ENCODE results near the gene GATA2. TPM values are rescaled to one million over a fixed set of nuclear protein-coding genes. Genes with fewer than 3 reads are reported as not detected.

The GATA2 gene
- total RNA-seq, 1 donor from 2014 or later = 11.0 TPM

- Histone ChIP-seq H3K27me3 (ENCODE audit: low read depth) (peaks cover 51% of the 10 kb centered on the region), H3K9me3 (replicated peaks) (no peaks in the 10 kb centered on the region), H3K27ac (replicated peaks) (no peak overlapping the region), H3K4me1 (no peaks in the 10 kb centered on the region), H3K4me3 (no peak overlapping the region), H3K36me3 (no peaks in the 10 kb centered on the region)
- intact Hi-C loops (cut with micrococcal nuclease) = no loop called here
- DNase-seq = no peak
- TF ChIP-seq, protein P1, sequence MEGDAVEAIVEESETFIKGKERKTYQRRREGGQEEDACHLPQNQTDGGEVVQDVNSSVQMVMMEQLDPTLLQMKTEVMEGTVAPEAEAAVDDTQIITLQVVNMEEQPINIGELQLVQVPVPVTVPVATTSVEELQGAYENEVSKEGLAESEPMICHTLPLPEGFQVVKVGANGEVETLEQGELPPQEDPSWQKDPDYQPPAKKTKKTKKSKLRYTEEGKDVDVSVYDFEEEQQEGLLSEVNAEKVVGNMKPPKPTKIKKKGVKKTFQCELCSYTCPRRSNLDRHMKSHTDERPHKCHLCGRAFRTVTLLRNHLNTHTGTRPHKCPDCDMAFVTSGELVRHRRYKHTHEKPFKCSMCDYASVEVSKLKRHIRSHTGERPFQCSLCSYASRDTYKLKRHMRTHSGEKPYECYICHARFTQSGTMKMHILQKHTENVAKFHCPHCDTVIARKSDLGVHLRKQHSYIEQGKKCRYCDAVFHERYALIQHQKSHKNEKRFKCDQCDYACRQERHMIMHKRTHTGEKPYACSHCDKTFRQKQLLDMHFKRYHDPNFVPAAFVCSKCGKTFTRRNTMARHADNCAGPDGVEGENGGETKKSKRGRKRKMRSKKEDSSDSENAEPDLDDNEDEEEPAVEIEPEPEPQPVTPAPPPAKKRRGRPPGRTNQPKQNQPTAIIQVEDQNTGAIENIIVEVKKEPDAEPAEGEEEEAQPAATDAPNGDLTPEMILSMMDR (IDR thresholded peaks at IDR 0.05; ENCODE audit: borderline replicate concordance) = no peak
These were observed 36.0 kb downstream of the GATA2 start for GRCh38 chr3:128456776-128457715.

DNA sequence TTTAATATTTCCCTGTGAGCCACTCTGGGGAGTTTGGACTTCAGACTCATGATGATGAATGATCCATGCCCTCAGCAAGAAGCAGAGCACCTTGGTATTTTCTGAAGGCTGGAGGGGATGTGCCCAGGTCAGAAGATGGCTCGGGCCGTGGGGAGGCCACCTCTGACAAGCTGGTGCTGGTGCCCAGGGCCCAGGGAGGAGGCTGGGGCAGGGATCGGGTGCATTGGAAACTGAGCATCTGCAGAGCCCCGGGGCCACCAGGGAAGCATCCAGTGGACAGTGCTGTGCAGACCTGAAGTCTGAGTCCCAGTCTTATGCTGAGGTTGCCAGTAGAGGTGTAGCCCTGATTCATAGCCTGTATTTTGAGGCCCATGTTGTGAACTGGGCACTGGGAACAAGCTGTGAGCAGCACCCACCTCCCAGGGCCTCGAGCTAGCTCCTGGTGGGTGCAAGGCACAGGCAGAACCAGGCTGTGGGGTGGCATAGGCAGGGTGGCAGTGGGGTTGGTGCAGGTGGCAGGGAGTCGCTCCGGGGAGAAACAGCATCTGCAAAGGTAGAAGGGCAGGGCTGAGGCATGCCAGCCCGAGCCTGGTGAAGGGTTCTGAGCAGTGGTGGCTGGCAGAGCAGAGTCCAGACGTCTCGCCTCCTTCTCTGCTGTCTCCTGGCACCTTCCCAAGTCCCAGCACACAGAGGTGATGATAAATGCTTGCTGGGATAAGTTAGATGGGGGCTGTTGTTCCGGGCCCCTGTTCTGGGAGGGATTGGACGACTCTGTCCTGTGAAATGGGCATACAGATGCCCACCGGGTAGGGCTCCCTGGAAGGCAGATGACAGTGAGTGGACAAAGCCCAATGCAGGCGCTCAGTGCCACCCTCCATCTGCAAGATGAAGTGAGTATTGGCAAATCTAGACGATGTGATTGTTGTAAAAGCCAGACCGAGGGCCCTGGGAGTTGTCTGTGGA is 36.9 kb downstream of the GATA2 start:
- intact Hi-C loops (cut with micrococcal nuclease) = no loop called here
- H3K4me3 ChIP-seq = no peak overlapping the region
- TF ChIP-seq, protein P1 (IDR thresholded peaks at IDR 0.05; ENCODE audit: borderline replicate concordance) = no peak
- no peaks in the 10 kb centered on the region for H3K36me3 ChIP-seq
- no peaks in the 10 kb centered on the region for H3K9me3 ChIP-seq (replicated peaks)
- no peaks in the 10 kb centered on the region for H3K4me1 ChIP-seq
- H3K27ac ChIP-seq (replicated peaks) = no peak overlapping the region
- H3K27me3 ChIP-seq (ENCODE audit: low read depth) = peaks cover 51% of the 10 kb centered on the region
- DNase-seq = no peak

- intact Hi-C loops (cut with micrococcal nuclease) = no loop called here
These were observed 37.9 kb downstream of the GATA2 start for GRCh38 chr3:128455116-128455515.

DNA sequence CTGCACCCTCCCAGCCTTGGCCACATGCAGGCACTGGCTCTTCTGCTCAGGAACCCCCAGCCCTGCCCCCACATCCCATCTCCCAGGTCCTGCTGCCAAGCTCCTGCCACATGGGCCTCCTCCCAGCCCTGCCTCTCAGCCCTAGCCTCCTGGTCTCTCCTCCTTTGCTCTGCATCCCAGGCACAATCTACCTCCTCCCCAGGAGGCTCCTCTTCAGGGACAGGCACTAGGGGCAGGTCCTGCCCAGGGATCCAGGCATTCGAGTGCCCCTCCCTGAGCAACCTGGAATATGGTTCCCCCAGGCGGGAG is 38.7 kb downstream of the GATA2 start:
- intact Hi-C loops (cut with micrococcal nuclease) = no loop called here
- H3K9me3 ChIP-seq (replicated peaks) = no peaks in the 10 kb centered on the region
- peaks cover 51% of the 10 kb centered on the region for H3K27me3 ChIP-seq (ENCODE audit: low read depth)
- no peak overlapping the region for H3K4me3 ChIP-seq
- TF ChIP-seq, protein P1 (IDR thresholded peaks at IDR 0.05; ENCODE audit: borderline replicate concordance) = no peak
- H3K27ac ChIP-seq (replicated peaks) = no peak overlapping the region
- DNase-seq = no peak
- no peaks in the 10 kb centered on the region for H3K36me3 ChIP-seq
- H3K4me1 ChIP-seq = no peaks in the 10 kb centered on the region

More at GRCh38 chr3:128455116-128455515, 37.9 kb downstream of the GATA2 start:
- Histone ChIP-seq H3K36me3 (no peaks in the 10 kb centered on the region), H3K9me3 (replicated peaks) (no peaks in the 10 kb centered on the region), H3K4me1 (no peaks in the 10 kb centered on the region), H3K27me3 (ENCODE audit: low read depth) (peaks cover 51% of the 10 kb centered on the region), H3K4me3 (no peak overlapping the region), H3K27ac (replicated peaks) (no peak overlapping the region)
- no peak for DNase-seq
- TF ChIP-seq, protein P1 (IDR thresholded peaks at IDR 0.05; ENCODE audit: borderline replicate concordance) = no peak

- Histone ChIP-seq H3K36me3 (no peaks in the 10 kb centered on the region), H3K9me3 (replicated peaks) (no peaks in the 10 kb centered on the region), H3K4me3 (no peak overlapping the region), H3K27ac (replicated peaks) (no peak overlapping the region), H3K27me3 (ENCODE audit: low read depth) (peaks cover 51% of the 10 kb centered on the region), H3K4me1 (no peaks in the 10 kb centered on the region)
- intact Hi-C loops (cut with micrococcal nuclease) = no loop called here
- DNase-seq = no peak
- TF ChIP-seq, protein P1 (IDR thresholded peaks at IDR 0.05; ENCODE audit: borderline replicate concordance) = no peak
These were observed 39.3 kb downstream of the GATA2 start for GRCh38 chr3:128453501-128454309.
